ENCODE data around the gene DEFB123.
"Not testable (repeated sequence)": the region's sequence is repeated elsewhere in the genome, so short reads cannot be mapped to it uniquely, and the experiment has no call there.

Gene DEFB123

GRCh38 chr20:31440012-31440659 is at the start of gene DEFB123:
DEFB123 (plus strand) TSS chr20:31440632; CDS start chr20:31440699, 67 bp downstream.
- DNase-seq = no peak

GRCh38 chr20:31392836-31393235 is 47.6 kb upstream of the DEFB123 start:
- DNase-seq = no peak

- DNase-seq = no peak
Measured at GRCh38 chr20:31394900-31395299, 45.5 kb upstream of the DEFB123 start.

- DNase-seq = no peak
Measured at GRCh38 chr20:31403886-31404285, 36.5 kb upstream of the DEFB123 start.

GRCh38 chr20:31406115-31406514 is 34.3 kb upstream of the DEFB123 start, which contains the start of gene DEFB121:
DEFB121 (minus strand) TSS chr20:31406215; CDS start chr20:31406152, 63 bp downstream.
- no peak for DNase-seq

- no peak for DNase-seq
Measured at GRCh38 chr20:31410011-31410410, 30.4 kb upstream of the DEFB123 start.

- no peak for DNase-seq
Measured at GRCh38 chr20:31414381-31414780, 26.1 kb upstream of the DEFB123 start.

- no peak for DNase-seq
Measured at GRCh38 chr20:31415653-31416052, 24.8 kb upstream of the DEFB123 start.

GRCh38 chr20:31418307-31418706 is 22.1 kb upstream of the DEFB123 start:
- no peak for DNase-seq

GRCh38 chr20:31425797-31426196 is 14.6 kb upstream of the DEFB123 start:
- DNase-seq = no peak

- DNase-seq = not testable (repeated sequence)
Measured at GRCh38 chr20:31426891-31427551, 13.4 kb upstream of the DEFB123 start.

GRCh38 chr20:31427576-31427975 is 12.9 kb upstream of the DEFB123 start:
- DNase-seq = not testable (repeated sequence)

GRCh38 chr20:31430568-31431115 is 9.8 kb upstream of the DEFB123 start:
- DNase-seq = no peak

GRCh38 chr20:31446084-31446819 is 5.8 kb downstream of the DEFB123 start:
- no peak for DNase-seq

GRCh38 chr20:31449511-31450414 is 9.3 kb downstream of the DEFB123 start:
- DNase-seq = no peak

GRCh38 chr20:31452575-31452974 is 12.1 kb downstream of the DEFB123 start:
- no peak for DNase-seq

GRCh38 chr20:31454361-31454760 is 13.9 kb downstream of the DEFB123 start:
- no peak for DNase-seq

GRCh38 chr20:31470946-31471345 is 30.5 kb downstream of the DEFB123 start:
- DNase-seq = not testable (repeated sequence)

GRCh38 chr20:31472395-31473330 is 32.2 kb downstream of the DEFB123 start:
- no peak for DNase-seq

- no peak for DNase-seq
Measured at GRCh38 chr20:31473331-31474096, 33.1 kb downstream of the DEFB123 start.

- peak; percentile 47 for DNase-seq
Measured at GRCh38 chr20:31474097-31474436, 33.6 kb downstream of the DEFB123 start.
